Lower lobe of right lung (tissue), 2 donors: Measurements from ENCODE around the gene EXOG. TPM values are rescaled to one million over a fixed set of nuclear protein-coding genes. Genes with fewer than 3 reads are reported as not detected.
A peak's percentile ranks its signal among the peaks of the same experiment; 100 is the strongest.

Experiments
- ATAC-seq, 2 donors: fragments of 200-7000 bp; cut with Tn5 transposase; one replicate each; pipeline ENCODE4 v1.9.1; 2020 to 2022; ENCODE audit warnings: mild to moderate bottlenecking in 2 of 2, moderate library complexity in 2 of 2
- DNase-seq: peaks from one replicate; pipeline ENCODE4 v3.0.0-alpha.2; 2020
- H3K27ac ChIP-seq: fragments of 200-600 bp; one replicate; pipeline ENCODE4 v1.8.0; 2022
- H3K27me3 ChIP-seq: fragments of 200-600 bp; one replicate; pipeline ENCODE4 v1.8.0; 2022; ENCODE audit warnings: low read depth
- H3K36me3 ChIP-seq: fragments of 200-600 bp; one replicate; pipeline ENCODE4 v1.8.0; 2022; ENCODE audit warnings: mild to moderate bottlenecking
- H3K4me1 ChIP-seq: fragments of 200-600 bp; one replicate; pipeline ENCODE4 v1.8.0; 2022
- H3K4me3 ChIP-seq: fragments of 200-600 bp; one replicate; pipeline ENCODE4 v1.8.0; 2022; ENCODE audit warnings: mild to moderate bottlenecking
- H3K9me3 ChIP-seq: fragments of 200-600 bp; one replicate; pipeline ENCODE4 v1.8.0; 2022
- CTCF ChIP-seq: fragments of 200-600 bp; IDR thresholded peaks from one replicate; pipeline ENCODE4 v1.8.0; 2022; ENCODE audit warnings: antibody characterized with exemption, mild to moderate bottlenecking
- intact Hi-C: fragments of 100-400 bp; cut with DNase I; formaldehyde crosslinking; loops from one replicate; pipeline ENCODE4 v1.11.0; 2022
- total RNA-seq: library from RNA; stranded (reverse); fragmentation: NEBNext Ultra II Directional; extraction: Animal tissue kit (Norgen Biotek cat#: 25700); gene quantifications from one replicate; pipeline ENCODE4 v1.2.1, GENCODE V29; 2021
- donor health status: DM: no; HTN: yes; CAD: no; lungs with severe emphysema.

EXOG gene
- total RNA-seq, 1 donor from 2014 or later = 12.3 TPM

GRCh38 chr3:38521391-38521987 lies 25.3 kb downstream of the EXOG start:
- Histone ChIP-seq H3K9me3 (no peaks in the 10 kb centered on the region), H3K4me3 (no peak overlapping the region), H3K4me1 (no peaks in the 10 kb centered on the region), H3K36me3 (peaks cover 35% of the 10 kb centered on the region), H3K27me3 (no peaks in the 10 kb centered on the region), H3K27ac (no peak overlapping the region)
- peak; percentile 94 for TF ChIP-seq CTCF
- intact Hi-C loops = loop anchor here (10.0 kb wide), 1 partner anchor 133 kb away; no protein-coding TSS in a partner anchor
- ATAC-seq (peak; percentile 68 to 72), DNase-seq (no peak)

- no peaks in the 10 kb centered on the region for H3K9me3 ChIP-seq
- DNase-seq = no peak
- intact Hi-C loops = loop anchor here (10.0 kb wide), 1 partner anchor 133 kb away; no protein-coding TSS in a partner anchor
- no peak overlapping the region for H3K4me3 ChIP-seq
- ATAC-seq = no peak
- H3K36me3 ChIP-seq = peaks cover 40% of the 10 kb centered on the region
- H3K4me1 ChIP-seq = no peaks in the 10 kb centered on the region
- H3K27ac ChIP-seq = no peak overlapping the region
- no peak for TF ChIP-seq CTCF
- H3K27me3 ChIP-seq = no peaks in the 10 kb centered on the region
Measured at GRCh38 chr3:38522002-38522401, 25.9 kb downstream of the EXOG start.

- no peak overlapping the region for H3K27ac ChIP-seq
- intact Hi-C loops = loop anchor here (10.0 kb wide), 1 partner anchor 131 kb away; no protein-coding TSS in a partner anchor
- DNase-seq (no peak), ATAC-seq (no peak)
- H3K36me3 ChIP-seq = peaks cover 45% of the 10 kb centered on the region
- H3K27me3 ChIP-seq = no peaks in the 10 kb centered on the region
- no peak overlapping the region for H3K4me3 ChIP-seq
- no peaks in the 10 kb centered on the region for H3K4me1 ChIP-seq
- no peaks in the 10 kb centered on the region for H3K9me3 ChIP-seq
- no peak for TF ChIP-seq CTCF
Measured at GRCh38 chr3:38524141-38524739, 28.1 kb downstream of the EXOG start.

- no peak for ATAC-seq
Measured at GRCh38 chr3:38526792-38527191, 30.7 kb downstream of the EXOG start.

GRCh38 chr3:38528457-38528856 lies 32.3 kb downstream of the EXOG start:
- Histone ChIP-seq H3K4me1 (no peaks in the 10 kb centered on the region), H3K4me3 (no peak overlapping the region), H3K36me3 (peaks cover 40% of the 10 kb centered on the region), H3K9me3 (no peaks in the 10 kb centered on the region), H3K27me3 (no peaks in the 10 kb centered on the region), H3K27ac (no peak overlapping the region)
- DNase-seq (no peak), ATAC-seq (peak in 1 of 2 donors; percentile 18)
- TF ChIP-seq CTCF = no peak
- intact Hi-C loops = loop anchor here (10.0 kb wide), 1 partner anchor 126 kb away; no protein-coding TSS in a partner anchor

More at GRCh38 chr3:38526792-38527191, 30.7 kb downstream of the EXOG start:
- H3K36me3 ChIP-seq = peaks cover 45% of the 10 kb centered on the region
- no peak for TF ChIP-seq CTCF
- no peaks in the 10 kb centered on the region for H3K9me3 ChIP-seq
- no peaks in the 10 kb centered on the region for H3K27me3 ChIP-seq
- intact Hi-C loops = loop anchor here (10.0 kb wide), 1 partner anchor 128 kb away; no protein-coding TSS in a partner anchor
- DNase-seq = no peak
- H3K4me3 ChIP-seq = no peak overlapping the region
- H3K27ac ChIP-seq = no peak overlapping the region
- H3K4me1 ChIP-seq = no peaks in the 10 kb centered on the region
